Small intestine (tissue), 7 donors: ENCODE measurements around the gene GRIK3. TPM values are rescaled to one million over a fixed set of nuclear protein-coding genes. Genes with fewer than 3 reads are reported as not detected.

Experiments
- DNase-seq, 2 donors: peaks; one replicate each; pipeline versions ENCODE4 v3.0.0 to v3.0.0-alpha.2; 2013
- FAIRE-seq: peaks from 2 replicates; lab custom pipeline; 2012; peaks lifted over from hg19 to GRCh38; lab: Jason Lieb, UNC
- H3K27ac ChIP-seq, 3 donors: one replicate each; pipeline ENCODE4 v1.5.1; 2013; ENCODE audit warnings: low read length in 2 of 3, mild to moderate bottlenecking in 2 of 3, control low read depth in 1 of 3, inconsistent platforms in 1 of 3, low read depth in 1 of 3, moderate library complexity in 1 of 3
- H3K27me3 ChIP-seq, 3 donors: one replicate each; pipeline ENCODE4 v1.6.1; 2013; ENCODE audit warnings: low read length in 3 of 3, inconsistent platforms in 1 of 3; ENCODE audit not compliant: control insufficient read depth in 3 of 3, insufficient read depth in 3 of 3
- H3K36me3 ChIP-seq, 3 donors: one replicate each; pipeline ENCODE4 v1.6.1; 2013; ENCODE audit warnings: low read length in 3 of 3, inconsistent platforms in 1 of 3, low read depth in 1 of 3, mild to moderate bottlenecking in 1 of 3, moderate library complexity in 1 of 3; ENCODE audit not compliant: control insufficient read depth in 3 of 3, insufficient read depth in 2 of 3
- H3K4me1 ChIP-seq, 3 donors: one replicate each; pipeline ENCODE4 v1.6.1; 2013; ENCODE audit warnings: low read length in 2 of 3, inconsistent platforms in 1 of 3, low read depth in 1 of 3, mild to moderate bottlenecking in 1 of 3, moderate library complexity in 1 of 3; ENCODE audit not compliant: control insufficient read depth in 3 of 3, insufficient read depth in 2 of 3
- H3K4me3 ChIP-seq, 3 donors: one replicate each; pipeline ENCODE4 v1.5.1; 2013; ENCODE audit warnings: low read length in 3 of 3, control low read depth in 1 of 3, inconsistent platforms in 1 of 3, low read depth in 1 of 3, mild to moderate bottlenecking in 1 of 3, moderate library complexity in 1 of 3
- H3K9me3 ChIP-seq, 2 donors: one replicate each; pipeline ENCODE4 v1.6.1; 2013; ENCODE audit warnings: low read depth in 1 of 2, low read length in 1 of 2; ENCODE audit not compliant: control insufficient read depth in 2 of 2, insufficient read depth in 1 of 2
- WGBS, 3 donors: extraction: QIAGEN DNeasy Blood & Tissue Kit; methylation state at CpG; one replicate each; pipeline ENCODE4 v1.1.7; 2013; 5-methylcytosine and 5-hydroxymethylcytosine counted together
- polyA plus RNA-seq, 4 donors: library from polyadenylated mRNA; stranded (reverse) in 3 of 4; unstranded in 1 of 4; fragments of 200-250 nt in 3 of 4; fragments of 120-200 nt in 1 of 4; gene quantifications; one replicate each; pipeline versions ENCODE4 v1.2.1 to v1.2.3, GENCODE V29; 2013
- donor health status: healthy with polysubstance abuse.
- donor health status: control.
- donor health status: control.
- donor health status: Bipolar disorder and iron deficiency.
- donor health status: healthy.

GRIK3 gene
- polyA plus RNA-seq, 4 donors, result 0.81 to 1.9 TPM; not detected in 2

DNA sequence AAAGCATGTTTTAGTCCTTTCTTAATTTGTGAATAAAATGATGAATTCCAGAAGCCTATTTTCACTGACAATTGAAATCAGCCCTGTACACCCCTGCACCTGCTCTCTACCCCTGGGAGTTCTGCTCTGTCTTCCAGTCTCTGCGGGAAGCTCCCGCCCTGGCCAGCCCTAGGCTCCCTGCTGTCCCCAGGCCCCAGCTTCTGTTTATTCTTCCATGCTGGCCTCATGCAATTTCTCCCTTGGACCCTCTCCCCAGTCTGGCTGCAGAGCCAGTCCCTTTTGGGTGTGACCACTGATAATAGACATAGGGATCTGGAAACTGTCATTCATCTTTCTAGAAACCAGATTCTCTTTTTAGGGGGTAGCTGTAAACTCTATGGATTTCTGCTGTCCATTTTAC lies 258.6 kb downstream of the GRIK3 start:
- no peak for FAIRE-seq
- H3K9me3 ChIP-seq, result no peaks in the 10 kb centered on the region
- no peak overlapping the region for H3K4me3 ChIP-seq
- H3K27me3 ChIP-seq, result peaks cover 0 to 13% (median 12%) of the 10 kb centered on the region in 3 donors
- WGBS, 3 donors, result 33 to 60% (median 42%) methylated on average over 2 of the region's 2 CpGs
- no peak overlapping the region for H3K27ac ChIP-seq
- no peak for DNase-seq
- no peaks in the 10 kb centered on the region for H3K4me1 ChIP-seq
- H3K36me3 ChIP-seq, result no peaks in the 10 kb centered on the region

DNA sequence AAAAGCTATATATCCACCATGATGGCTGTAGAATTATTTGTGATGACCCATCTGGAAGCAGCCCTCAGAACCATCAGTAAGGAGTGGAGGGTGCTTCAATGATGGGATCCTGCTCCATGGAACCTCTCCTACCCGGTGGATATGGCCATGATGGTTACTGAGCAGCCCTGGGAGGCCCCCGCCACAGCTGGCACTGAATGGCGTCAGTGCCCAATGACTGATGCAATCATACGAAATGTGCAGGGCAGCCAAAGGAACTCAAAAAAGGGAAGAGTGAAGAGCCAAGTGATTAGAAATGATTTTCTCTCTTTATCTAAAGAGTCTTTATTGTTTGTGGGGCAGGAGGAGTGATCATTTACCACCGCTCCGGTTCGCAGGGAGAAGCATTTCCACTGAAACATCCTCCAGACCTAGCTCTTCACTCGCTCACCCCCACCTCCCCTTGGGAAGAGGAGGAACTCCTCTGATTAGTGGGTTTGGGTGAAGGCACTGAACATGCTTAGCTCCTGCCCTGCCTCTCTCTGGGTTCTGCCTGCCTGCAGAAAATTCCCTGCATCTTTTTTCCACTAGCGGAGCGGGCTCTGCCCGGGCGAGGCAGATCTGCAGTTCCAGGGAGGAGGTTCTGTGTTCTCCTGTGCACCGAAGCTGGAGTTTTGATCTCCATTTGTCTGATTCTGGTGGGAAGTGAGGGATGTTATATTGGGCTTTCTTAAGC lies 260.3 kb downstream of the GRIK3 start:
- WGBS, 3 donors, result 81 to 85% (median 81%) methylated on average over 13 of the region's 13 CpGs
- DNase-seq, result no peak
- no peak for FAIRE-seq
- peaks cover 0 to 18% (median 12%) of the 10 kb centered on the region in 3 donors for H3K27me3 ChIP-seq
- H3K27ac ChIP-seq, result no peak overlapping the region
- H3K36me3 ChIP-seq, result no peaks in the 10 kb centered on the region
- H3K9me3 ChIP-seq, result no peaks in the 10 kb centered on the region
- no peak overlapping the region for H3K4me3 ChIP-seq
- H3K4me1 ChIP-seq, result no peaks in the 10 kb centered on the region

DNA sequence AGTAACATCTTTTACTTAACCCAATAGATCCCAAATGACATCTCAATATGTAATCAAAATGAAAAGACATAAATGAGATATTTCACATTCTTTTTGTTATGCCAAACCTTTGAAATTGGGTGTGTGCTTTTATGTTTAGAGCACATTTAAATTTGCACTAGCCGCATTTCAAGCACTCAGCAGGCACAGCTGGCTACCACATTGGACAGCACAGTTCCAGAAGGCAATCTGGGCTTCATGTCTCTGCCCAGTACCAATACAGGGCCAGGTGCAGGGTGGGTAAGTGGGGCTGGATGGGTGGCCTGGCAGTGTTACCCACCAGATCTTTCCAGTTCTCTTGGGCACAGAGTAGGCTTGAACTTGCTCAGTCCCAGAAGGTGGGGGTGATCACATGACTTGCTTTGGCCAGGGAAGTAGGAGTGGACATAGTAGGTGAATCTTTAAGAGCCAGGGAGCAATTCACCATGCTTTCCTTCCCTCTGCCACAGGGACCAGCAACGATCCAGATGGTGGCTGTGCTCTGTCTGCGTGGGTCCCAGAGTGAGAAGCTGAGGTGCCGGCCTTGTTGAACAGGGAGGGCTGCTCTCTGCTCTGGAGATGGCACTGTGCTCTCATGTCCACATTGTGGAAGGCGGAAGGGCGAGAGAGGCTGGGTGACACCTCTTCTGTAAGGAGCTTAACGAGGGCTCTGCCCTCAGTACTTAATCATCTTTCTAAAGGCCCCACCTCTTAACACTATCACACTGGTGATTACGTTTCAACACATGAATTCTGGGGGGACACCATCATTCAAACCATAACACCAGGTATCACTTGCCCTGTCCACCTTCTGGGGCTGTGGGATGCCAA lies 261.4 kb downstream of the GRIK3 start:
- no peak for FAIRE-seq
- no peaks in the 10 kb centered on the region for H3K9me3 ChIP-seq
- no peaks in the 10 kb centered on the region for H3K4me1 ChIP-seq
- no peak overlapping the region for H3K27ac ChIP-seq
- WGBS, 3 donors, result 67 to 75% (median 73%) methylated on average over 8 of the region's 8 CpGs
- no peaks in the 10 kb centered on the region for H3K36me3 ChIP-seq
- peaks cover 0 to 20% (median 12%) of the 10 kb centered on the region in 3 donors for H3K27me3 ChIP-seq
- no peak overlapping the region for H3K4me3 ChIP-seq
- no peak for DNase-seq

DNA sequence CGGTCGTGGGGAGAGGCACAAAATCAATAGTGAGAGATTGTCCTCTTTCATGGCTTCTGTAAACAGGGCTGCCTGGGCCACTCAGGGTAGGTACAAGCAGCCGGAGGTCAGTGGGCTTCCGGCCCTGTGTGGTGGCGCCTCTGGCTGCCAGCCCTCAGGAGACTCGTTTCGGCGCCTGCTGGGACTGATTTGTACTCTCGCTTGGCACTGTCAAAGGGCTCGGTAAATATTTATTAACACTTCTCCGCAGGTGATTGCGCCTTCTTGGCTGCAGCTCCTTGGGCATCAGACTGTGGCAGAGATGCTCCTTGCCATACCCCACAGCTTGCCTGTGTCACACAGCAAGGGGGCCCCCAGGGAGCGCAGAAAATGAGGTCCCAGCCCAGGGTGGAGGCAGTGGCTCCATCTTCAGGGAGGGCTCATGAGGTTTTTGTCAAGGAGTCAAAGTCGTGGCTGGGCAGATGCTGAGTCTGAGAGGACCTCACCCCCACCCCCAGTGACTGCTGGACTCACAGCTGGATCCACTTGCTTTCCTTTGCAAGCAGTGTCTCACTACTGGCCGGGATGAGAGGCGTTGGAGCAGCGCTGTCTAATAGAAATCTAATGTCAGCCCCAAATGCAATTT lies 262.5 kb downstream of the GRIK3 start:
- WGBS, 3 donors, result 8 to 10% (median 9%) methylated on average over 17 of the region's 17 CpGs
- H3K27ac ChIP-seq, result no peak overlapping the region
- no peaks in the 10 kb centered on the region for H3K9me3 ChIP-seq
- FAIRE-seq (no peak), DNase-seq (no peak)
- H3K27me3 ChIP-seq, result peaks cover 0 to 20% (median 12%) of the 10 kb centered on the region in 3 donors
- H3K36me3 ChIP-seq, result no peaks in the 10 kb centered on the region
- H3K4me1 ChIP-seq, result no peaks in the 10 kb centered on the region
- H3K4me3 ChIP-seq, result no peak overlapping the region

DNA sequence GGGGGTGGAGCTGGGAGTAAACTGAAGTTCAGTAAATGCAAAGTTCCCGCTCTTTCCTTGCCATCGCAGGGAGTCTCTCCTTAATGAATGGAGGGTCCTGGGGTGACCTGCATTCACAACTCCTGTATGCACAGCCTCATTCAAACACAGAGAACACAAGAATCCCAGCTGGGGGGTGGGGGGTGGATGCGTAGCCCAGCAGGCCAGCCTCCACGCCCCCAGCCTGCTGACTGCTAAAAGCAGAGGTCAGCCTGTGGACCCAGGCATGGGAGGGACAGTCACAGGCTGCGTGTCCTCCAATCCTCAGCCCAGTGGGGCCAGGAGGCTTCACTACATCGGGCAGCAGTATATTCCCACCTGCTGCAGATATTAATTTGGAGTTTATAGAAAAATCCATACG lies 263.1 kb downstream of the GRIK3 start:
- Histone ChIP-seq H3K36me3 (no peaks in the 10 kb centered on the region), H3K9me3 (no peaks in the 10 kb centered on the region), H3K27me3 (peaks cover 0 to 19% (median 12%) of the 10 kb centered on the region in 3 donors), H3K4me1 (no peaks in the 10 kb centered on the region), H3K4me3 (no peak overlapping the region), H3K27ac (no peak overlapping the region)
- WGBS, 3 donors, result 21 to 25% (median 22%) methylated on average over 7 of the region's 7 CpGs
- no peak for FAIRE-seq
- DNase-seq, result no peak

DNA sequence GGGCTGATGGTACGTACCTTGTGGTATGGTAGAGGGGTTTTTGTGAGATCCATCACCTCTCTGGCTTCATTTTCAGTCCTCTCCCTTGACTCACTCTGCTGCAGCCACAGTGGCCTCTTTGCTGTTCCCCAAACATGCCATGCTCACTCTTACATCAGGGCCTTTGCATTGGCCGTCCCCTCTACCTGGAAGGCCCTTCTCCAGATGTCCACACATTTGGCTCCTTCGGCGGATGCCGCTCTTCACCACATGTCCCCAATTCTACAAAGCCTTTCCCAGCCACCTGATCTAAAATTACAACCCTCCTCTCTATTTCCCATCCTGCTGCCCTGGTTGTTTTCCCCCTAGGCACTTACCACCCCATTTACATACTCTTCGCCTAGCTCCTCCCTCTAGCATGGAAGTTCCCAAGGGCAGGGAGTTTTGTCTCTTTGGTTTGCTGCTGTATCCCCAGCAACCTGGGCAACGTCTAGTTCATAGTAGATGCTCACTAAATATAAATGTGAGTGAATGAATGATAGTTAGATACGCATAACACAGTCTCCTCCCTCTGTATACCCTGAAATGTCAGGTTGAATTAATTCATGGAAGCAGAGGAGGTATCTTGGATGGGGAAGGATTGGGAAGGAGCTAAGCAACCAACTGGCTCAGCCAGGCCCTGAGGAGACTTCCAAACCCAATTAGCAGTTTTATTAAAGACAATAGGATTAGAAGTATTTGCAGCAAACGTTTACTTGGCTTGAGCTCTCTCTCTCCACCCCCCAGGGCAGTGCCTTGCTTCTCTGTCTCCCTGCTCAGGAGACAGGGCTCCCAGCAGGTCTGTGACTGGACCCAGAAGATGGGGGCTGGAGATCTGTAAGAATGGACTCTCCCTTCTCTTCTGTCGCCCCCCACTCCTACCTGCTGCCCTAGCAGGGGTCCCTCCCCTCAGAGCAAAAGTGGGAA lies 264.2 kb downstream of the GRIK3 start:
- Histone ChIP-seq H3K27me3 (peaks cover 0 to 18% (median 9%) of the 10 kb centered on the region in 3 donors), H3K36me3 (no peaks in the 10 kb centered on the region), H3K9me3 (no peaks in the 10 kb centered on the region), H3K4me1 (no peaks in the 10 kb centered on the region), H3K27ac (no peak overlapping the region), H3K4me3 (no peak overlapping the region)
- WGBS, 3 donors, result 47 to 53% (median 50%) methylated on average over 10 of the region's 10 CpGs
- DNase-seq, result no peak
- no peak for FAIRE-seq

DNA sequence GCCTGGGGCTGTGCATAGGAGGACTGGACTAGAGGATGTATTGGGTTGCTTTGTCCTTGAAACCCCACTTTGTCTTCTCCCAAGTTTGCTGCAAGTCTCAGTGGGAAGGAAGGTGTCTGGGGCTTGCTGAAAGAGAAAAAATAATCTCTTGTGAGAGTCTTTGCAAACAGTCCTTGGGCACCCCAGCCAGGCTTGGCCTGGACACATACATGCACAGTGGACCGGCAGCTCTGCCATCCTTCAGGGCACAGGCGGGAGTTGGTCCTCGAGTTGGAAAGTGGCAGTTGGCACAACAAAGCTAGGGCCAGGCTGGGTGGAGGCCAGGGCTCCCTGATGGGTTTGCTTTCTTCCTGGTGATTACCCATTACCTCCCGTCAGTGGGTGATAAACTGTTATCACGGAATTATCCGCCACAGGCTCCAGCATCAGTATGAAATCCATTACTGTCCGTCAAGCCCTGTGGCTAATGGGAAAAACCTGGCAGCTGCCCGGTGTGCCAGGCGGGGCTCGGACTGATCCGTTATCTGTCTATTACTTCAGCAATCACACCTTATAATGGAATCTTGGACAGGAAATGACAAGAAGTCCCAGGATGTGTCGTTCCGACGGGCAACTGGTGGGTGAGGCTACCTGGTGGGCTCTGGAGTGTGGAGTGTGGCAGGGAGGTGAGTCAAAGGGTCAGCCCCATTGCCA lies 265.7 kb downstream of the GRIK3 start:
- FAIRE-seq (no peak), DNase-seq (no peak)
- peaks cover 0 to 18% (median 9%) of the 10 kb centered on the region in 3 donors for H3K27me3 ChIP-seq
- H3K9me3 ChIP-seq, result no peaks in the 10 kb centered on the region
- WGBS, 3 donors, result 35 to 70% (median 46%) methylated on average over 14 of the region's 14 CpGs
- H3K4me3 ChIP-seq, result no peak overlapping the region
- H3K36me3 ChIP-seq, result no peaks in the 10 kb centered on the region
- H3K4me1 ChIP-seq, result no peaks in the 10 kb centered on the region
- H3K27ac ChIP-seq, result no peak overlapping the region
